HEK293T (cell line): ENCODE results near the gene ASIC3.
A peak's percentile ranks its signal among the peaks of the same experiment; 100 is the strongest.

Experiments used
- CTCF ChIA-PET: fragments of 350-600 bp; formaldehyde crosslinking; extraction: SDS; loops from one replicate; lab custom pipeline; 2021; ENCODE audit warnings: antibody characterized with exemption, inconsistent platforms; lab: Yijun Ruan, JAX
- POLR2A ChIA-PET: fragments of 350-600 bp; formaldehyde crosslinking; extraction: SDS; loops from one replicate; lab custom pipeline; 2020; ENCODE audit warnings: antibody characterized with exemption, inconsistent platforms; lab: Yijun Ruan, JAX
- DNase-seq: peaks from one replicate; pipeline ENCODE4 v3.0.0; 2012; ENCODE audit warnings: mixed read lengths; ENCODE audit errors: extremely low spot score
- ARNT ChIP-seq: fragments of 450-650 bp; IDR thresholded peaks from 2 replicates; pipeline ENCODE4 v1.6.1; 2017; ENCODE audit warnings: mild to moderate bottlenecking
- BHLHE40 ChIP-seq: fragments of 450-650 bp; IDR thresholded peaks from 2 replicates; pipeline ENCODE4 v1.6.1; 2016; ENCODE audit warnings: mild to moderate bottlenecking, moderate library complexity, borderline replicate concordance
- ELF4 ChIP-seq: fragments of 450-650 bp; IDR thresholded peaks from 2 replicates; pipeline ENCODE4 v1.6.1; 2017; ENCODE audit warnings: antibody characterized with exemption
- FOXK2 ChIP-seq: fragments of 450-650 bp; IDR thresholded peaks from 2 replicates; pipeline ENCODE4 v1.6.1; 2016; ENCODE audit warnings: mild to moderate bottlenecking
- FOXM1 ChIP-seq: fragments of 450-650 bp; IDR thresholded peaks from 2 replicates; pipeline ENCODE4 v1.6.1; 2017; ENCODE audit warnings: mild to moderate bottlenecking, borderline replicate concordance
- HDGF ChIP-seq: fragments of 450-650 bp; IDR thresholded peaks from 2 replicates; pipeline ENCODE4 v1.6.1; 2017; ENCODE audit warnings: antibody characterized with exemption, borderline replicate concordance
- L3MBTL2 ChIP-seq: fragments of 450-650 bp; conservative IDR thresholded peaks from 2 replicates; pipeline ENCODE4 v1.6.1; 2016; ENCODE audit warnings: mild to moderate bottlenecking
- LEF1 ChIP-seq: fragments of 450-650 bp; IDR thresholded peaks from 2 replicates; pipeline ENCODE4 v1.6.1; 2017; ENCODE audit warnings: mild to moderate bottlenecking, borderline replicate concordance
- NFRKB ChIP-seq: fragments of 450-650 bp; IDR thresholded peaks from 2 replicates; pipeline ENCODE4 v1.6.1; 2016; ENCODE audit warnings: mild to moderate bottlenecking, moderate library complexity
- PKNOX1 ChIP-seq: fragments of 450-650 bp; IDR thresholded peaks from 2 replicates; pipeline ENCODE4 v1.6.1; 2016
- SP1 ChIP-seq: fragments of 450-650 bp; IDR thresholded peaks from 2 replicates; pipeline ENCODE4 v1.6.1; 2017
- SUZ12 ChIP-seq: fragments of 450-650 bp; IDR thresholded peaks from 2 replicates; pipeline ENCODE4 v1.6.1; 2016; ENCODE audit warnings: mild to moderate bottlenecking

ASIC3 gene

DNA sequence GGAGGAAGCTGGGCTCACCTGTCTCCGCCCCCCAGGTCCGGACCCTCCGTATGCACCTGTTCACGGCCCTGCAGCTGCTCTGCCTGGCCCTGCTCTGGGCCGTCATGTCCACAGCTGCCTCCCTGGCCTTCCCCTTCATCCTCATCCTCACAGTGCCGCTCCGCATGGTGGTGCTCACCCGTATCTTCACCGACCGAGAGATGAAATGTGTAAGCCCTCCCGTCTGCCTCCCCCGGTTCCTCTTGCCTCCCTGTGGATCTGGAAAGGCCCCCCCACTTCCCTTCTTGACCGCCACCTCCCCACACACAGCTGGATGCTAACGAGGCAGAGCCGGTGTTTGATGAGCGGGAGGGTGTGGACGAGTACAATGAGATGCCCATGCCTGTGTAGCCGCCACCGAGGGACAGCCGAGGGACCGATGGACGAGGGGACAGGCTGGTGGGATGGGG lies 27.7 kb downstream of the ASIC3 start:
- TF ChIP-seq FOXM1: no peak
- TF ChIP-seq LEF1: no peak
- no peak for TF ChIP-seq SP1
- no peak for TF ChIP-seq HDGF
- TF ChIP-seq SUZ12: no peak
- TF ChIP-seq L3MBTL2: no peak
- TF ChIP-seq FOXK2: no peak
- ChIA-PET CTCF (interaction anchor here (1.3 to 1.6 kb wide), 3 partner anchors 9 to 35 kb away, joined by 5 to 6 read pairs (median 6); no protein-coding TSS in a partner anchor), POLR2A (interaction anchor here (0.9 to 4.7 kb wide), 4 partner anchors 8 to 37 kb away, joined by 3 to 38 read pairs (median 10); partner anchors contain the start of genes AGAP3, CDK5 and SLC4A2)
- no peak for DNase-seq

DNA sequence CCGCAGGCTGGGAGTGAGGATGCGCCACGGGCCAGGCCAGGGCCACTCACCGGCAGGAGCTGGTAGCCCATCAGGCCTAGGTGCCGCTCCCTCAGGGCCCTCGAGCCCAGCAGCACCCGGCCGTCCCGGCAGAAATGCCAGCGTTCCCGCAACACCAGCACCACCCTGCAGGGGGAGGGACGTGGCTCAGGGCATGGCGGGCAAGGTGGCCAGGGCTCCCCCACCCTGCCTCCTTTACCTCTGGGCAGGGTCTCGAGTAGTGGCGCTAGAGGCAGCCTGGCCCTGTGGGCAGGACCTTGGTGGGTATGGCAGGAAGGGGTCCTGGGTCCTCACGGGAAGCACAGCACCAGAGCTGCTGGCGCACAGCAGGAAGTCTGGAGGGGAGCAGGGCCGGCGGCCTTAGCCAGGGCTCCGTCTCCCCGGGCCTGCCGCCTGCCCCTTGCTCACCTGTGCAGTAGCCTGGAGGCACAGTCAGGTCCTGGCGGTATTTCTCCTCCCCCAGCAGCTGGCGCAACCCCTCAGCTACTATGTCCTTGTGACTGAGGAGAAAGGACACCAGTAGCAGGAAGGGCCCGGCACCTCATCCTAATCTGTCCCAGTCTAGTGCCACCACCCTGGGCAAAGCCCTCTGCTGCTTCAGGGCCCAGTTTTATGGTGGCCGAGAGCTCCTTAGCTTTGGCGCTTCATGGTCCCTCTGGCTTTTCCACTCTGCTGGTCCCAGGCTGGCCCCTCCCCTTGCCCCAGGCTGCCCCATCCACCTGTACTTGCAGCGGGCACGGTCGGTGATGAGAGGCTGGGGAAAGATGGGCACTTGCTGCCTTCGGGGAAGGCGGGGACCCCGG lies 28.8 kb downstream of the ASIC3 start:
- POLR2A ChIA-PET: interaction anchor here (1.4 to 4.7 kb wide), 5 partner anchors 9 to 49 kb away, joined by 5 to 38 read pairs (median 11); partner anchors contain the start of genes ABCB8, AGAP3, CDK5 and SLC4A2
- peak; percentile 62 for DNase-seq
- no peak for TF ChIP-seq L3MBTL2
- peak; percentile 71; the same call in 1 of the 2 replicates for TF ChIP-seq HDGF
- CTCF ChIA-PET: interaction anchor here (0.6 to 1.6 kb wide), 5 partner anchors 10 to 133 kb away, joined by 4 to 6 read pairs (median 5); no protein-coding TSS in a partner anchor

- no peak for DNase-seq
- TF ChIP-seq HDGF (no peak), FOXM1 (no peak), ELF4 (no peak), SP1 (no peak)
- ChIA-PET POLR2A (interaction anchor here (0.6 to 4.7 kb wide), 6 partner anchors 8 to 49 kb away, joined by 3 to 38 read pairs (median 9); partner anchors contain the start of genes ABCB8, AGAP3, CDK5 and SLC4A2), CTCF (interaction anchor here (1.6 kb wide), 2 partner anchors 31 to 33 kb away, joined by 5 to 6 read pairs; no protein-coding TSS in a partner anchor)
Measured at GRCh38 chr7:151077705-151078232, 29.4 kb downstream of the ASIC3 start.

- POLR2A ChIA-PET: interaction anchor here (0.6 to 4.7 kb wide), 4 partner anchors 11 to 50 kb away, joined by 3 to 38 read pairs (median 7); partner anchors contain the start of genes ABCB8, CDK5 and SLC4A2
- CTCF ChIA-PET: no interaction called here
- no peak for DNase-seq
- TF ChIP-seq L3MBTL2 (no peak), NFRKB (no peak), HDGF (no peak), LEF1 (no peak), FOXM1 (no peak), FOXK2 (no peak)
Measured at GRCh38 chr7:151078233-151079040, 30.1 kb downstream of the ASIC3 start.

DNA sequence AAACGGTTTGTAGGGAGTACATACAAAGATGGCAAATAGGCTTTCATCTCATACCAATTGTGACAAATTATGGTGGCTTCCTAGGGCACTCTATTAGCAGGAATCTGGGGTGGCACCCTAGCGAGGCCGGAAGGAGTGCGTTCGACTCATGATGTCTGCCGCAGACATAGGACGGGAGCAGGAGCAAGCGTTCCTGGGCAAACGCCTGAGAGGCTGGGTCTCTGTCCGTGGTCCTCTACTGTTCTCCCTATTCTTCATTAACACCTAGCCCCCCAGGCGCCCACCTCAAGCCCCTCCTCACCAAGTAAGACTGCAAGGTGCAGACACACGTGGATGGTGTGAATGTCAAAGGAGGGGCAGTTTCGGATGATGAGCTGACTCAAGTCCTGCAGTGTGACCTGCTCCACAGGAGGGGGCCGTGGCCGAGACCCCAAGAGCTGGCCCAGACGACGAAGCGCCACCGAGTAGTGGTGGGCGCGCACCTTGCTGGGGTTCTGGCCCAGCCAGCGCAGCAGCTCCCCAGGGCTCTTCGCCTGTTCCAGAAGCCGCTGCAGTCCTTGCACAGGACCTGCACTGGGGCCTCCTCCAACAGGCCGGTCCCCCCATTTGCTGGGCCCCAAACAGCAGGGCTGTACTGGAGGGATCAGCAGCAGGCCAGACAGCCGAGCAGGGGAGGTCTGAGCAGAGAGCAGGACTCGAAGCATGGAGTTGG lies 31.0 kb downstream of the ASIC3 start:
- TF ChIP-seq ARNT (no peak), PKNOX1 (no peak)
- ChIA-PET POLR2A (interaction anchor here (1.1 to 4.7 kb wide), 4 partner anchors 11 to 173 kb away, joined by 3 to 38 read pairs (median 8); partner anchors contain the start of genes ABCB8, CDK5 and SLC4A2), CTCF (no interaction called here)
- no peak for DNase-seq

DNA sequence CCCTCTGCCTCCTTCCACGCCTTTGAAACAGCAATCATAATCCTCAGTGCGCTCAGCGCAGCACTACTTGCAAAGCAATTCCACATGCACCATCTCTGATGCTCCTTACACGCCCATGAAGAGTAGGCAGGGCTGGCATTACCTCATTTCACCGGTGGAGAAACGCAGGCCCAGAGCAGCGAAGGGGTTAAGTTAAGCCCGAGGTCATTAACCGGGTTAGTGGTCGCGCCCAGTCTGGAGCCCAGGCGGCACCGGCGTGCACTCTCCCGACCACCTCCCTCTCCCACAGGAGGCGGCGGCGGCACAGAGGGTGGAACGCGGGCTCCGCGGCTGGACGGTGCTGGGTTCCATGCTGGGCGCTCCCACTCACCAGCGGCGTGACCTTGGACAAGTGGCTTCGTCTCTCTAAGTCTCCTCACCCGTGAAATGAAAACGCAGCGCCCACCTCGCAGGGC lies 31.8 kb downstream of the ASIC3 start:
- ChIA-PET CTCF (interaction anchor here (1.1 kb wide), 1 partner anchor 31 kb away, joined by 4 read pairs; no protein-coding TSS in a partner anchor), POLR2A (interaction anchor here (0.8 to 4.7 kb wide), 21 partner anchors 8 to 172 kb away, joined by 3 to 38 read pairs (median 4); partner anchors contain the start of genes ABCB8, ABCF2, CDK5 and CHPF2)
- no peak for DNase-seq
- TF ChIP-seq HDGF: no peak
- no peak for TF ChIP-seq FOXM1
- no peak for TF ChIP-seq L3MBTL2
- TF ChIP-seq SUZ12: no peak
- TF ChIP-seq BHLHE40: no peak
- TF ChIP-seq ELF4: no peak
- no peak for TF ChIP-seq ARNT
